Measurements from ENCODE around the gene PRAMEF4. TPM values are rescaled to one million over a fixed set of nuclear protein-coding genes. Genes with fewer than 3 reads are reported as not detected.

PRAMEF4 gene
- total RNA-seq, 2 experiments from 2014 or later: not detected

Other genes starting within 250 kb of the PRAMEF4 start
- gene AADACL4, start 242.1 kb downstream of the PRAMEF4 start, total RNA-seq: not detected
- not detected for gene AADACL3, start 170.1 kb downstream of the PRAMEF4 start, total RNA-seq
- not detected for gene CFAP107, start 140.0 kb downstream of the PRAMEF4 start, total RNA-seq
- gene PRAMEF12, start 112.5 kb downstream of the PRAMEF4 start, total RNA-seq: not detected
- not detected for gene PRAMEF1, start 94.8 kb downstream of the PRAMEF4 start, total RNA-seq
- gene PRAMEF11, start 54.8 kb downstream of the PRAMEF4 start, total RNA-seq: not detected
- gene HNRNPCL1, start 37.5 kb downstream of the PRAMEF4 start, total RNA-seq: not detected
- gene PRAMEF2, start 29.1 kb downstream of the PRAMEF4 start, total RNA-seq: not detected
- gene PRAMEF10, start 12.1 kb upstream of the PRAMEF4 start, total RNA-seq: not detected
- gene PRAMEF7, start 30.4 kb upstream of the PRAMEF4 start, total RNA-seq: not detected
- gene PRAMEF6, start 61.4 kb upstream of the PRAMEF4 start, total RNA-seq: not detected
- not detected for gene PRAMEF27, start 170.4 kb upstream of the PRAMEF4 start, total RNA-seq
- gene HNRNPCL3, start 174.6 kb upstream of the PRAMEF4 start, total RNA-seq: not detected
- gene PRAMEF25, start 184.6 kb upstream of the PRAMEF4 start, total RNA-seq: not detected
- not detected for gene HNRNPCL2, start 230.7 kb upstream of the PRAMEF4 start, total RNA-seq

All from activated CD8-positive, alpha-beta memory T cell treated with anti-CD3 and anti-CD28 coated beads, Interleukin-2, amount 10 ng/mL, durations not matched to agents 7 days and 5 days (primary cell).